ENCODE results near the gene MIX23.

Gene MIX23

DNA sequence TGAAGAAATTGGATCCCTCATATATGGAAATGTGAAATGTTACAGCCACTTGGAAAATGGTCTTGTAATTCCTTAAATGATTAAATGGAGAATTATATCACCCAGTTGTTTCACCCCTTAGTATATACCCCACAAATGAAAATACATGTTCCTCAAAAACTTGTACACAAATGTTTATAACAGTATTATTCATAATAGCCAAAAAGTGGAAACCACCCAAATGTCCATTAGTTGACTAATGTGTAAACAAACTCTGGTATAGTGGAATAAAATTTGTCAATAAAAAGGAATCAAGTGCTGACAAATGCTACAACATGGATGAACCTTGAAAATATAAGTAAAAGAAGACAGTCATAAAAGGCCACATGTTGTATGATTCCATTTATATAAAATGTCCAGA lies 13.5 kb upstream of the MIX23 start:
- peaks cover 24% of the 10 kb centered on the region for H3K4me1 ChIP-seq (ENCODE audit: insufficient read depth, low read length, poor library complexity, severe bottlenecking)
- H4K20me1 ChIP-seq (ENCODE audit: insufficient read depth, low read length, poor library complexity, severe bottlenecking) = no peaks in the 10 kb centered on the region
- no peaks in the 10 kb centered on the region for H3K27me3 ChIP-seq (ENCODE audit: insufficient read depth, low read length, poor library complexity, severe bottlenecking)
- H3K9ac ChIP-seq (ENCODE audit: low read depth, low read length, poor library complexity, severe bottlenecking) = no peak overlapping the region
- peaks cover 8% of the 10 kb centered on the region; the same call in 1 of the 2 replicates for H3K36me3 ChIP-seq (ENCODE audit: insufficient read depth, low read length)
- H3K9me3 ChIP-seq (ENCODE audit: insufficient read depth, low read depth, low read length) = no peaks in the 10 kb centered on the region
- no peak for TF ChIP-seq EZH2phosphoT487 (IDR thresholded peaks at IDR 0.05; ENCODE audit: borderline replicate concordance)
- no peaks in the 10 kb centered on the region for H3K9me2 ChIP-seq (replicated peaks; ENCODE audit: low read depth, low read length)
- H3F3A ChIP-seq (ENCODE audit: low read depth) = no peaks in the 10 kb centered on the region
- H3K4me3 ChIP-seq (ENCODE audit: low read length, poor library complexity, severe bottlenecking) = no peak overlapping the region
- peaks cover 45% of the 10 kb centered on the region; the same call in 1 of the 2 replicates for H3K79me2 ChIP-seq (ENCODE audit: insufficient read depth, low read length)
- H3K4me2 ChIP-seq (ENCODE audit: low read depth, low read length, poor library complexity, severe bottlenecking) = no peak overlapping the region
- H2AFZ ChIP-seq (ENCODE audit: low read length) = no peak overlapping the region

DNA sequence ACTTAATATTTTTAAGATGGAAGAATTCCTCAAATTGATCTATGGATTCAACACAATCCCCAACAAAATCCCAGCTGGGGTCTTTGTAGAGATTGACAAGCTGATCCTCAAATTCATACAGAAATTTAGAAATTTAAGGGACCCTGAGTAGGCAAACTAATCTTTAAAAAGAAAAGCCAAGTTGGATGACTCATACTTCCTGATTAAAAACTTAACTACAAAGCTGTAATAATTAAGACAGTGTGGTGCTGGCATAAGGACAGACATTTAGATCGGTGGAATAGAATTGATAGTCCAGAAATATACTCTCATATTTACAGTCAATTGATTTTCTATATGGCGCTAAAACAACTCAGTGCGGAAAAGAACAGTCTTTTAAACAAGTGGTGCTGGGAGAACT lies 12.6 kb upstream of the MIX23 start:
- Histone ChIP-seq H3K9ac (ENCODE audit: low read depth, low read length, poor library complexity, severe bottlenecking) (no peak overlapping the region), H3K79me2 (ENCODE audit: insufficient read depth, low read length) (peaks cover 49% of the 10 kb centered on the region; the same call in 1 of the 2 replicates)

DNA sequence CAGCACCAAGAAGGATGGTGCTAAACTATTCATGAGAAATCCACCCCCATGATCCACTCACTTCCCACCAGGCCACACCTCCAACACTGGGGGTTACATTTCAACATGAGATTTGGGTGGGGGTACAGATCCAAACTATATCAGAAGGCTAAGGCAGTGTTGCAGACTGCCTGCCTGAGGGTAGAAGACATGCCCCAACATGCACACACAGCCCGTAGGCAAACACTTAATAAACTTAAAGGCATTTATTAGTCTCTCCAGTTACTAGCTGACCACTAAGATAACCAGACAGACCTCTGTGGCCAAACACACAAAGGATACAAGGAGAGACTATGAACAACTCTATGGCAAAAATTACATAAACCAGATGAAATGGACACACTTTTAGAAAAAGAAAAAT lies 11.1 kb upstream of the MIX23 start:
- Histone ChIP-seq H3K79me2 (ENCODE audit: insufficient read depth, low read length) (peaks cover 58% of the 10 kb centered on the region; the same call in 1 of the 2 replicates), H2AFZ (ENCODE audit: low read length) (no peak overlapping the region)

More for the DNA sequence above, 12.6 kb upstream of the MIX23 start:
- Histone ChIP-seq H2AFZ (ENCODE audit: low read length) (no peak overlapping the region), H3K9me3 (ENCODE audit: insufficient read depth, low read depth, low read length) (no peaks in the 10 kb centered on the region), H3K4me3 (ENCODE audit: low read length, poor library complexity, severe bottlenecking) (no peak overlapping the region), H3K4me2 (ENCODE audit: low read depth, low read length, poor library complexity, severe bottlenecking) (no peak overlapping the region), H3K36me3 (ENCODE audit: insufficient read depth, low read length) (peaks cover 8% of the 10 kb centered on the region; the same call in 1 of the 2 replicates), H3K9me2 (replicated peaks; ENCODE audit: low read depth, low read length) (no peaks in the 10 kb centered on the region), H3K4me1 (ENCODE audit: insufficient read depth, low read length, poor library complexity, severe bottlenecking) (peaks cover 27% of the 10 kb centered on the region), H3F3A (ENCODE audit: low read depth) (no peaks in the 10 kb centered on the region), H3K27me3 (ENCODE audit: insufficient read depth, low read length, poor library complexity, severe bottlenecking) (no peaks in the 10 kb centered on the region), H4K20me1 (ENCODE audit: insufficient read depth, low read length, poor library complexity, severe bottlenecking) (no peaks in the 10 kb centered on the region)
- no peak for TF ChIP-seq EZH2phosphoT487 (IDR thresholded peaks at IDR 0.05; ENCODE audit: borderline replicate concordance)
- TF ChIP-seq, protein P1, sequence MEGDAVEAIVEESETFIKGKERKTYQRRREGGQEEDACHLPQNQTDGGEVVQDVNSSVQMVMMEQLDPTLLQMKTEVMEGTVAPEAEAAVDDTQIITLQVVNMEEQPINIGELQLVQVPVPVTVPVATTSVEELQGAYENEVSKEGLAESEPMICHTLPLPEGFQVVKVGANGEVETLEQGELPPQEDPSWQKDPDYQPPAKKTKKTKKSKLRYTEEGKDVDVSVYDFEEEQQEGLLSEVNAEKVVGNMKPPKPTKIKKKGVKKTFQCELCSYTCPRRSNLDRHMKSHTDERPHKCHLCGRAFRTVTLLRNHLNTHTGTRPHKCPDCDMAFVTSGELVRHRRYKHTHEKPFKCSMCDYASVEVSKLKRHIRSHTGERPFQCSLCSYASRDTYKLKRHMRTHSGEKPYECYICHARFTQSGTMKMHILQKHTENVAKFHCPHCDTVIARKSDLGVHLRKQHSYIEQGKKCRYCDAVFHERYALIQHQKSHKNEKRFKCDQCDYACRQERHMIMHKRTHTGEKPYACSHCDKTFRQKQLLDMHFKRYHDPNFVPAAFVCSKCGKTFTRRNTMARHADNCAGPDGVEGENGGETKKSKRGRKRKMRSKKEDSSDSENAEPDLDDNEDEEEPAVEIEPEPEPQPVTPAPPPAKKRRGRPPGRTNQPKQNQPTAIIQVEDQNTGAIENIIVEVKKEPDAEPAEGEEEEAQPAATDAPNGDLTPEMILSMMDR (conservative IDR thresholded peaks at IDR 0.05; ENCODE audit: low read length) = no peak

More for the DNA sequence above, 11.1 kb upstream of the MIX23 start:
- H3F3A ChIP-seq (ENCODE audit: low read depth) = no peaks in the 10 kb centered on the region
- H3K4me1 ChIP-seq (ENCODE audit: insufficient read depth, low read length, poor library complexity, severe bottlenecking) = peaks cover 39% of the 10 kb centered on the region
- no peaks in the 10 kb centered on the region for H3K9me3 ChIP-seq (ENCODE audit: insufficient read depth, low read depth, low read length)
- no peak overlapping the region for H3K4me3 ChIP-seq (ENCODE audit: low read length, poor library complexity, severe bottlenecking)
- no peaks in the 10 kb centered on the region for H3K27me3 ChIP-seq (ENCODE audit: insufficient read depth, low read length, poor library complexity, severe bottlenecking)
- H3K9ac ChIP-seq (ENCODE audit: low read depth, low read length, poor library complexity, severe bottlenecking) = peak overlapping the region; percentile 41
- H3K36me3 ChIP-seq (ENCODE audit: insufficient read depth, low read length) = peaks cover 8% of the 10 kb centered on the region; the same call in 1 of the 2 replicates
- no peaks in the 10 kb centered on the region for H3K9me2 ChIP-seq (replicated peaks; ENCODE audit: low read depth, low read length)
- TF ChIP-seq, protein P1 (conservative IDR thresholded peaks at IDR 0.05; ENCODE audit: low read length) = no peak
- no peak for TF ChIP-seq EZH2phosphoT487 (IDR thresholded peaks at IDR 0.05; ENCODE audit: borderline replicate concordance)
- peaks cover 4% of the 10 kb centered on the region for H4K20me1 ChIP-seq (ENCODE audit: insufficient read depth, low read length, poor library complexity, severe bottlenecking)
- no peak overlapping the region for H3K4me2 ChIP-seq (ENCODE audit: low read depth, low read length, poor library complexity, severe bottlenecking)
